GM12878 (cell line): ENCODE measurements around the gene GK2. TPM values are rescaled to one million over a fixed set of nuclear protein-coding genes. Genes with fewer than 3 reads are reported as not detected.

Experiments
- ATAC-seq: fragments of 200-7000 bp; cut with Tn5 transposase; 3 replicates; pipeline ENCODE4 v1.9.1; 2020; ENCODE audit warnings: mild to moderate bottlenecking, moderate library complexity
- BruUV-seq: library from RNA; stranded (reverse); fragments of 400-500 nt; replicated peaks from 2 replicates; lab custom pipeline; 2021; lab: Mats Ljungman, UMichigan
- CTCF ChIA-PET: fragments of 300-600 bp; sonication (Branson Sonifier 250); formaldehyde crosslinking; extraction: SDS; loops from one replicate; lab custom pipeline; 2021; ENCODE audit warnings: inconsistent platforms; lab: Yijun Ruan, JAX
- POLR2A ChIA-PET: fragments of 350-600 bp; formaldehyde crosslinking; extraction: SDS; loops from one replicate; lab custom pipeline; 2021; ENCODE audit warnings: inconsistent platforms; lab: Charles Lee
- RAD21 ChIA-PET: fragments of 300-600 bp; sonication (Branson Sonifier 250); formaldehyde crosslinking; loops from one replicate; lab custom pipeline; 2023; ENCODE audit warnings: antibody characterized with exemption; ENCODE audit not compliant: unreplicated experiment; lab: Charles Lee
- SMC1A ChIA-PET: fragments of 300-600 bp; sonication (Branson Sonifier 250); formaldehyde crosslinking; loops from one replicate; lab custom pipeline; 2023; ENCODE audit not compliant: unreplicated experiment, uncharacterized antibody; lab: Charles Lee
- DNase-seq: peaks from one replicate; pipeline ENCODE4 v3.0.0-alpha.2; 2011; ENCODE audit warnings: low read depth, low spot score
- FAIRE-seq: peaks from 3 replicates; lab custom pipeline; 2011; peaks lifted over from hg19 to GRCh38; lab: Jason Lieb, UNC
- H2AFZ ChIP-seq: 2 replicates; pipeline ENCODE4 v1.6.0; 2011; ENCODE audit warnings: low read depth, low read length, control low read depth; ENCODE audit not compliant: control insufficient read depth
- H3K27ac ChIP-seq: 2 replicates; pipeline ENCODE4 v1.5.1; 2011; ENCODE audit warnings: control low read depth; ENCODE audit not compliant: control insufficient read depth, insufficient read depth
- H3K27me3 ChIP-seq, 2 experiments: replicated peaks in 1 of 2; 2 replicates each; pipeline versions ENCODE4 v1.6.0 to v1.6.1; 2011; ENCODE audit warnings: low read length in 1 of 2; ENCODE audit not compliant: control insufficient read depth in 2 of 2, insufficient read depth in 2 of 2
- H3K36me3 ChIP-seq, 2 experiments: 2 replicates each; pipeline ENCODE4 v1.5.1; 2011; ENCODE audit warnings: low read length in 1 of 2; ENCODE audit not compliant: control insufficient read depth in 2 of 2, insufficient read depth in 2 of 2
- H3K4me1 ChIP-seq: 2 replicates; pipeline ENCODE4 v1.6.1; 2011; ENCODE audit warnings: mild to moderate bottlenecking, low read length, moderate library complexity, mixed read lengths; ENCODE audit not compliant: control insufficient read depth, insufficient read depth
- H3K4me2 ChIP-seq: 2 replicates; pipeline ENCODE4 v1.6.0; 2011; ENCODE audit warnings: control low read depth; ENCODE audit not compliant: control insufficient read depth, insufficient read depth
- H3K4me3 ChIP-seq: fragments of 200-600 bp; sonication (generic); 2 replicates; pipeline ENCODE4 v1.5.1; 2016
- H3K79me2 ChIP-seq: 2 replicates; pipeline ENCODE4 v1.6.0; 2011; ENCODE audit warnings: low read length; ENCODE audit not compliant: control insufficient read depth, insufficient read depth
- H3K9ac ChIP-seq: 2 replicates; pipeline ENCODE4 v1.8.0; 2011; ENCODE audit warnings: low read length, control low read depth, mixed read lengths; ENCODE audit not compliant: control insufficient read depth, insufficient read depth
- H3K9me3 ChIP-seq: replicated peaks from 3 replicates; pipeline ENCODE4 v1.5.1; 2011; ENCODE audit warnings: mild to moderate bottlenecking, low read length; ENCODE audit not compliant: control insufficient read depth, insufficient read depth
- H4K20me1 ChIP-seq: 2 replicates; pipeline ENCODE4 v1.6.0; 2011; ENCODE audit not compliant: control insufficient read depth, insufficient read depth
- BHLHE40 ChIP-seq, 2 experiments: fragments of 450-650 bp in 1 of 2; IDR thresholded peaks; 2 replicates each; pipeline ENCODE4 v1.6.1; 2011 to 2017; ENCODE audit warnings: low read depth in 2 of 2, borderline replicate concordance in 1 of 2, improper control_type of control experiment in 1 of 2, low read length in 1 of 2, mild to moderate bottlenecking in 1 of 2
- FOS ChIP-seq: IDR thresholded peaks from 3 replicates; pipeline ENCODE4 v1.6.1; 2011; ENCODE audit warnings: borderline replicate concordance; ENCODE audit not compliant: insufficient read length; ENCODE audit errors: extremely low read depth
- IKZF1 ChIP-seq: fragments of 450-650 bp; conservative IDR thresholded peaks from 2 replicates; pipeline ENCODE4 v1.6.1; 2017; ENCODE audit warnings: antibody characterized with exemption, mild to moderate bottlenecking
- KDM1A ChIP-seq: fragments of 200-600 bp; sonication (generic); IDR thresholded peaks from 2 replicates; pipeline ENCODE4 v1.6.1; 2016; ENCODE audit warnings: borderline replicate concordance
- LARP7 ChIP-seq: fragments of 450-650 bp; IDR thresholded peaks from 2 replicates; pipeline ENCODE4 v1.6.1; 2017; ENCODE audit warnings: mild to moderate bottlenecking
- MAX ChIP-seq: IDR thresholded peaks from 2 replicates; pipeline ENCODE4 v1.6.1; 2012; ENCODE audit warnings: low read depth, low read length, improper control_type of control experiment
- MEF2A ChIP-seq: IDR thresholded peaks from 2 replicates; pipeline ENCODE4 v1.6.1; 2011; ENCODE audit warnings: low read depth, mild to moderate bottlenecking, low read length, moderate library complexity; ENCODE audit not compliant: insufficient read depth
- NRF1 ChIP-seq: conservative IDR thresholded peaks from 2 replicates; pipeline ENCODE4 v1.6.1; 2011; ENCODE audit warnings: mild to moderate bottlenecking, low read depth, low read length, improper control_type of control experiment
- SRF ChIP-seq, 2 experiments: IDR thresholded peaks; 2 replicates each; pipeline ENCODE4 v1.6.1; 2011; ENCODE audit warnings: low read depth in 2 of 2, low read length in 2 of 2, mild to moderate bottlenecking in 1 of 2, moderate library complexity in 1 of 2
- in situ Hi-C: fragments of 300-500 bp; cut with MboI; formaldehyde crosslinking; loops from 9 replicates; pipeline ENCODE4 v1.14.3; 2018; ENCODE audit warnings: mixed read lengths
- intact Hi-C: fragments of 100-400 bp; cut with micrococcal nuclease; formaldehyde crosslinking; loops from one replicate; pipeline ENCODE4 v1.14.2; 2022; ENCODE audit not compliant: unreplicated experiment
- polyA plus RNA-seq, 11 experiments: library from polyadenylated mRNA; depleted of rRNA in 4 of 11; unstranded in 6 of 11; stranded (reverse) in 5 of 11; fragments of >200 nt; fragmentation: Nextera tagmentation in 4 of 11; fragmentation: Illumina TruSeq in 1 of 11; extraction: Ambion mirVana in 4 of 11; extraction: Trizol in 1 of 11; gene quantifications; 1 replicate in 1 of 11; 2 replicates in 10 of 11; pipeline versions ENCODE4 v1.2.1 to v1.2.3, GENCODE V29; 2011 to 2016; ENCODE audit warnings: inconsistent platforms in 2 of 11, missing spikeins in 2 of 11, low read depth in 1 of 11
- total RNA-seq, 4 experiments: library from RNA; depleted of rRNA in 3 of 4; stranded (reverse); fragments of >200 nt in 3 of 4; fragmentation: Illumina TruSeq in 1 of 4; extraction: Trizol in 1 of 4; gene quantifications; 2 replicates each; pipeline versions ENCODE4 v1.2.1 to v1.2.3, GENCODE V29; 2013 to 2021
- TF ChIP-seq, protein P1 (sequence below): fragments of 150-350 bp; IDR thresholded peaks from 2 replicates; pipeline ENCODE4 v1.6.1; 2014; ENCODE audit warnings: mild to moderate bottlenecking, low read depth, low read length
- TF ChIP-seq, protein P2 (sequence below): IDR thresholded peaks from 2 replicates; pipeline ENCODE4 v1.6.1; 2011; ENCODE audit warnings: mild to moderate bottlenecking, low read depth, low read length, moderate library complexity; ENCODE audit not compliant: insufficient replicate concordance
- TF ChIP-seq, protein P3 (sequence below): fragments of 450-650 bp; IDR thresholded peaks from 2 replicates; pipeline ENCODE4 v1.6.1; 2017; ENCODE audit warnings: borderline replicate concordance
- TF ChIP-seq, protein P4 (sequence below): fragments of 450-650 bp; IDR thresholded peaks from 2 replicates; pipeline ENCODE4 v1.6.1; 2014; ENCODE audit warnings: mild to moderate bottlenecking

Gene GK2
- total and polyA plus RNA-seq, 10 of the 15 experiments (the other 5 are each of a cell fraction or from before 2014, with no cell fraction given) = not detected

DNA sequence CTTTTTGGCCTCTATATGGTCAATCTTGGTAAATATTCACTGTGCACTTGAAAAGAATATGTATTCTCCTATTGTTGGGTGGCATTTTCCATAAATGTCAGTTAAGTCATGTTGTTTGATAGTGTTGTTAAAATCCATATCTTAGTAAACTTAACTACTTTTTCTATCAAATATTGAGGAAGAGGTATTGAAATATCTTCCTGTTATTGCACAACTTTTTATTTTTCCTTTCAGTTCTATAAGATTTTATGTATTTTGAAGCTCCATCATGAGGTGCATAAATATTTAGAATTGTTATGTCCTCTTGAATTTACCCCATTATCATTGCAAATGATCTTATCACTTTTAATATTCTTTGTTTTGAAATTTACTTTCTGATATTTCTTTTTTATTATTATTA lies 3.4 kb downstream of the GK2 start:
- POLR2A ChIA-PET = no interaction called here
- TF ChIP-seq, protein P1, sequence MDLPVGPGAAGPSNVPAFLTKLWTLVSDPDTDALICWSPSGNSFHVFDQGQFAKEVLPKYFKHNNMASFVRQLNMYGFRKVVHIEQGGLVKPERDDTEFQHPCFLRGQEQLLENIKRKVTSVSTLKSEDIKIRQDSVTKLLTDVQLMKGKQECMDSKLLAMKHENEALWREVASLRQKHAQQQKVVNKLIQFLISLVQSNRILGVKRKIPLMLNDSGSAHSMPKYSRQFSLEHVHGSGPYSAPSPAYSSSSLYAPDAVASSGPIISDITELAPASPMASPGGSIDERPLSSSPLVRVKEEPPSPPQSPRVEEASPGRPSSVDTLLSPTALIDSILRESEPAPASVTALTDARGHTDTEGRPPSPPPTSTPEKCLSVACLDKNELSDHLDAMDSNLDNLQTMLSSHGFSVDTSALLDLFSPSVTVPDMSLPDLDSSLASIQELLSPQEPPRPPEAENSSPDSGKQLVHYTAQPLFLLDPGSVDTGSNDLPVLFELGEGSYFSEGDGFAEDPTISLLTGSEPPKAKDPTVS = no peak
- TF ChIP-seq, protein P2, sequence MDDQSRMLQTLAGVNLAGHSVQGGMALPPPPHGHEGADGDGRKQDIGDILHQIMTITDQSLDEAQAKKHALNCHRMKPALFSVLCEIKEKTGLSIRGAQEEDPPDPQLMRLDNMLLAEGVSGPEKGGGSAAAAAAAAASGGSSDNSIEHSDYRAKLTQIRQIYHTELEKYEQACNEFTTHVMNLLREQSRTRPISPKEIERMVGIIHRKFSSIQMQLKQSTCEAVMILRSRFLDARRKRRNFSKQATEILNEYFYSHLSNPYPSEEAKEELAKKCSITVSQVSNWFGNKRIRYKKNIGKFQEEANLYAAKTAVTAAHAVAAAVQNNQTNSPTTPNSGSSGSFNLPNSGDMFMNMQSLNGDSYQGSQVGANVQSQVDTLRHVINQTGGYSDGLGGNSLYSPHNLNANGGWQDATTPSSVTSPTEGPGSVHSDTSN = no peak
- no peak for TF ChIP-seq MAX
- TF ChIP-seq, protein P3, sequence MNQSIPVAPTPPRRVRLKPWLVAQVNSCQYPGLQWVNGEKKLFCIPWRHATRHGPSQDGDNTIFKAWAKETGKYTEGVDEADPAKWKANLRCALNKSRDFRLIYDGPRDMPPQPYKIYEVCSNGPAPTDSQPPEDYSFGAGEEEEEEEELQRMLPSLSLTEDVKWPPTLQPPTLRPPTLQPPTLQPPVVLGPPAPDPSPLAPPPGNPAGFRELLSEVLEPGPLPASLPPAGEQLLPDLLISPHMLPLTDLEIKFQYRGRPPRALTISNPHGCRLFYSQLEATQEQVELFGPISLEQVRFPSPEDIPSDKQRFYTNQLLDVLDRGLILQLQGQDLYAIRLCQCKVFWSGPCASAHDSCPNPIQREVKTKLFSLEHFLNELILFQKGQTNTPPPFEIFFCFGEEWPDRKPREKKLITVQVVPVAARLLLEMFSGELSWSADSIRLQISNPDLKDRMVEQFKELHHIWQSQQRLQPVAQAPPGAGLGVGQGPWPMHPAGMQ = no peak
- TF ChIP-seq BHLHE40 (IDR thresholded peaks at IDR 0.05; ENCODE audit: borderline replicate concordance in 1 of 2, low read depth in 2 of 2, low read length in 1 of 2) = no peak
- no peak for TF ChIP-seq NRF1
- TF ChIP-seq, protein P4, sequence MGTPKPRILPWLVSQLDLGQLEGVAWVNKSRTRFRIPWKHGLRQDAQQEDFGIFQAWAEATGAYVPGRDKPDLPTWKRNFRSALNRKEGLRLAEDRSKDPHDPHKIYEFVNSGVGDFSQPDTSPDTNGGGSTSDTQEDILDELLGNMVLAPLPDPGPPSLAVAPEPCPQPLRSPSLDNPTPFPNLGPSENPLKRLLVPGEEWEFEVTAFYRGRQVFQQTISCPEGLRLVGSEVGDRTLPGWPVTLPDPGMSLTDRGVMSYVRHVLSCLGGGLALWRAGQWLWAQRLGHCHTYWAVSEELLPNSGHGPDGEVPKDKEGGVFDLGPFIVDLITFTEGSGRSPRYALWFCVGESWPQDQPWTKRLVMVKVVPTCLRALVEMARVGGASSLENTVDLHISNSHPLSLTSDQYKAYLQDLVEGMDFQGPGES = no peak
- no peak for TF ChIP-seq SRF (IDR thresholded peaks at IDR 0.05; ENCODE audit: low read depth in 2 of 2, low read length in 2 of 2)
- no peak for TF ChIP-seq FOS
- TF ChIP-seq MEF2A = no peak
- TF ChIP-seq KDM1A = no peak
- TF ChIP-seq IKZF1 = no peak
- TF ChIP-seq LARP7 = no peak
- TF ChIP-seq, all 136 proteins: peak for 0
- RAD21 ChIA-PET = no interaction called here

More for the DNA sequence above, 3.4 kb downstream of the GK2 start:
- SMC1A ChIA-PET = no interaction called here
- ATAC-seq (no peak), FAIRE-seq (no peak), DNase-seq (no peak)
- H2AFZ ChIP-seq = no peak overlapping the region
- no peaks in the 10 kb centered on the region for H4K20me1 ChIP-seq
- no peak overlapping the region for H3K9ac ChIP-seq
- no peak overlapping the region for H3K4me3 ChIP-seq
- H3K9me3 ChIP-seq = no peaks in the 10 kb centered on the region
- intact Hi-C loops = no loop called here
- BruUV-seq = no TSS peak
- H3K4me1 ChIP-seq = no peaks in the 10 kb centered on the region
- CTCF ChIA-PET = no interaction called here
- no peak overlapping the region for H3K4me2 ChIP-seq
- no peaks in the 10 kb centered on the region for H3K27me3 ChIP-seq
- no peak overlapping the region for H3K27ac ChIP-seq
- in situ Hi-C loops = no loop called here
- no peaks in the 10 kb centered on the region for H3K79me2 ChIP-seq
- no peaks in the 10 kb centered on the region for H3K36me3 ChIP-seq
